A549 (cell line): ENCODE results near the gene ERAL1. TPM values are rescaled to one million over a fixed set of nuclear protein-coding genes. Genes with fewer than 3 reads are reported as not detected.

Experiments
- ATAC-seq, 2 experiments: fragments of 200-7000 bp in 1 of 2; fragments of >200 bp in 1 of 2; cut with Nextera tagmentation in 1 of 2; cut with Tn5 transposase in 1 of 2; 3 replicates each; pipeline versions ENCODE4 v1.8.0 to v1.9.1; 2018 to 2020; ENCODE audit warnings: mild to moderate bottlenecking in 1 of 2, moderate library complexity in 1 of 2
- CTCF ChIA-PET: fragments of 300-600 bp; sonication (Branson Sonifier 250); formaldehyde crosslinking; extraction: SDS; loops from one replicate; lab custom pipeline; 2021; ENCODE audit warnings: antibody characterized with exemption, inconsistent platforms; lab: Yijun Ruan, JAX
- POLR2A ChIA-PET: fragments of 350-600 bp; formaldehyde crosslinking; extraction: SDS; loops from one replicate; lab custom pipeline; 2021; ENCODE audit warnings: antibody characterized with exemption, inconsistent platforms; lab: Yijun Ruan, JAX
- DNase-seq, 2 experiments: peaks; one replicate each; pipeline versions ENCODE4 v3.0.0 to v3.0.0-alpha.2; 2011 to 2016; ENCODE audit warnings: low read depth in 1 of 2, low spot score in 1 of 2
- FAIRE-seq: peaks from 2 replicates; lab custom pipeline; 2011; peaks lifted over from hg19 to GRCh38; lab: Jason Lieb, UNC
- H3K27ac ChIP-seq, 2 experiments: fragments of >200 bp; sonication (Bioruptor Twin); formaldehyde crosslinking; 3 replicates each; pipeline ENCODE4 v1.5.1; 2016 to 2017
- H3K4me1 ChIP-seq: fragments of >200 bp; sonication (Bioruptor Twin); formaldehyde crosslinking; 3 replicates; pipeline ENCODE4 v1.6.1; 2016
- H3K4me2 ChIP-seq: fragments of >200 bp; sonication (Bioruptor Twin); formaldehyde crosslinking; 3 replicates; pipeline ENCODE4 v1.6.1; 2016
- H3K4me3 ChIP-seq: fragments of >200 bp; sonication (Bioruptor Twin); formaldehyde crosslinking; 3 replicates; pipeline ENCODE4 v1.5.1; 2016
- H3K9me3 ChIP-seq: fragments of >200 bp; sonication (Bioruptor Twin); formaldehyde crosslinking; 3 replicates; pipeline ENCODE4 v1.6.1; 2016
- BHLHE40 ChIP-seq: IDR thresholded peaks from 2 replicates; pipeline ENCODE4 v1.6.1; 2012; ENCODE audit warnings: low read depth, low read length, inconsistent platforms
- CEBPB ChIP-seq, 2 experiments: fragments of >200 bp in 1 of 2; sonication (Bioruptor Twin) in 1 of 2; formaldehyde crosslinking in 1 of 2; IDR thresholded peaks; 2 replicates each; pipeline ENCODE4 v1.6.1; 2012 to 2016
- E2F6 ChIP-seq: IDR thresholded peaks from 2 replicates; pipeline ENCODE4 v1.6.1; 2012; ENCODE audit warnings: low read depth, borderline replicate concordance
- EHF ChIP-seq: fragments of 250-450 bp; sonication (Bioruptor Pico); IDR thresholded peaks from 2 replicates; pipeline ENCODE4 v1.5.0; 2020; ENCODE audit warnings: mild to moderate bottlenecking
- EHMT2 ChIP-seq: fragments of 200-600 bp; sonication (generic); IDR thresholded peaks from 2 replicates; pipeline ENCODE4 v1.6.1; 2016; ENCODE audit warnings: antibody characterized with exemption, low read depth, mild to moderate bottlenecking, moderate library complexity
- ESRRA ChIP-seq: fragments of 150-350 bp; IDR thresholded peaks from 2 replicates; pipeline ENCODE4 v1.6.1; 2014; ENCODE audit warnings: mild to moderate bottlenecking, low read length, borderline replicate concordance
- FOSL2 ChIP-seq, 2 experiments: fragments of 450-650 bp in 1 of 2; fragments of >200 bp in 1 of 2; sonication (Bioruptor Twin) in 1 of 2; formaldehyde crosslinking; IDR thresholded peaks; 2 replicates each; pipeline versions ENCODE4 v1.5.0 to v1.6.1; 2016 to 2020; ENCODE audit warnings: mild to moderate bottlenecking in 1 of 2, moderate library complexity in 1 of 2
- HEYL ChIP-seq: fragments of 250-450 bp; sonication (Bioruptor Pico); IDR thresholded peaks from 2 replicates; pipeline ENCODE4 v1.8.0; 2021; ENCODE audit warnings: mild to moderate bottlenecking, moderate library complexity
- HMGXB4 ChIP-seq: fragments of 250-450 bp; sonication (Bioruptor Pico); IDR thresholded peaks from 2 replicates; pipeline ENCODE4 v1.5.0; 2021; ENCODE audit warnings: mild to moderate bottlenecking, moderate library complexity, borderline replicate concordance
- HOXA7 ChIP-seq: fragments of 250-450 bp; sonication (Bioruptor Pico); IDR thresholded peaks from 2 replicates; pipeline ENCODE4 v1.5.0; 2020; ENCODE audit warnings: mild to moderate bottlenecking, moderate library complexity
- JUN ChIP-seq, 2 experiments: fragments of >200 bp; sonication (Bioruptor Twin); formaldehyde crosslinking; IDR thresholded peaks; 2 replicates in 1 of 2; 3 replicates in 1 of 2; pipeline ENCODE4 v1.6.1; 2016 to 2017
- JUNB ChIP-seq: fragments of >200 bp; sonication (Bioruptor Twin); formaldehyde crosslinking; IDR thresholded peaks from 2 replicates; pipeline ENCODE4 v1.6.1; 2016
- KDM5A ChIP-seq: fragments of 200-600 bp; sonication (generic); IDR thresholded peaks from 2 replicates; pipeline ENCODE4 v1.6.1; 2016; ENCODE audit warnings: antibody characterized with exemption, mild to moderate bottlenecking
- MAFK ChIP-seq: fragments of 450-650 bp; IDR thresholded peaks from 2 replicates; pipeline ENCODE4 v1.6.1; 2014; ENCODE audit not compliant: partially characterized antibody
- MYC ChIP-seq: IDR thresholded peaks from 2 replicates; pipeline ENCODE4 v1.6.1; 2012; ENCODE audit warnings: mild to moderate bottlenecking, inconsistent platforms, low read length, improper control_type of control experiment, borderline replicate concordance
- NFE2L2 ChIP-seq: fragments of 150-350 bp; conservative IDR thresholded peaks from 2 replicates; pipeline ENCODE4 v1.6.1; 2014; ENCODE audit warnings: low read length
- NPAS2 ChIP-seq: fragments of 250-450 bp; sonication (Bioruptor Pico); IDR thresholded peaks from 2 replicates; pipeline ENCODE4 v1.8.0; 2022; ENCODE audit warnings: mild to moderate bottlenecking, moderate library complexity, borderline replicate concordance
- NR3C1 ChIP-seq: fragments of >200 bp; sonication (Bioruptor Twin); formaldehyde crosslinking; IDR thresholded peaks from 3 replicates; pipeline ENCODE4 v1.6.1; 2017
- POLR2AphosphoS2 ChIP-seq: conservative IDR thresholded peaks from 2 replicates; pipeline ENCODE4 v1.6.1; 2012; ENCODE audit warnings: low read length, improper control_type of control experiment, inconsistent platforms
- RAD21 ChIP-seq, 2 experiments: fragments of >200 bp in 1 of 2; sonication (Bioruptor Twin) in 1 of 2; formaldehyde crosslinking in 1 of 2; IDR thresholded peaks in 1 of 2; conservative IDR thresholded peaks in 1 of 2; 2 replicates in 1 of 2; 3 replicates in 1 of 2; pipeline ENCODE4 v1.6.1; 2012 to 2018; ENCODE audit warnings: inconsistent platforms in 1 of 2
- RCOR1 ChIP-seq: fragments of 150-350 bp; IDR thresholded peaks from 2 replicates; pipeline ENCODE4 v1.6.1; 2014; ENCODE audit warnings: antibody characterized with exemption, low read length, low read depth
- TP53 ChIP-seq: fragments of 250-450 bp; sonication (Bioruptor Pico); IDR thresholded peaks from 2 replicates; pipeline ENCODE4 v1.5.0; 2021; ENCODE audit warnings: mild to moderate bottlenecking, moderate library complexity
- USF2 ChIP-seq: fragments of 450-650 bp; IDR thresholded peaks from 2 replicates; pipeline ENCODE4 v1.6.1; 2014; ENCODE audit warnings: antibody characterized with exemption
- ZC3H11A ChIP-seq: fragments of 450-650 bp; IDR thresholded peaks from 2 replicates; pipeline ENCODE4 v1.6.1; 2014; ENCODE audit warnings: antibody characterized with exemption, mild to moderate bottlenecking
- ZNF302 ChIP-seq: fragments of 250-450 bp; sonication (Bioruptor Pico); IDR thresholded peaks from 2 replicates; pipeline ENCODE4 v1.9.0; 2021; ENCODE audit warnings: inconsistent platforms, mild to moderate bottlenecking, moderate library complexity
- WGBS: methylation state at CpG from one replicate; pipeline ENCODE4 v1.1.6; 2017; ENCODE audit errors: missing lambda C conversion rate; 5-methylcytosine and 5-hydroxymethylcytosine counted together
- polyA plus RNA-seq, 4 experiments: library from polyadenylated mRNA; depleted of rRNA in 3 of 4; stranded (reverse); fragments of >200 nt; fragmentation: RNase III in 1 of 4; extraction: RNeasy Plus Mini Kit Qiagen cat#74134 plus additional on column Dnase treatment in 1 of 4; gene quantifications; 2 replicates in 3 of 4; 3 replicates in 1 of 4; pipeline ENCODE4 v1.2.3, GENCODE V29; 2011 to 2017

The ERAL1 gene
- polyA plus RNA-seq, 2 of the 4 experiments (the other 2 are of a cell fraction), result 78.9 to 88.3 TPM

GRCh38 chr17:28897769-28898526, 43.1 kb downstream of the ERAL1 start:
- TF ChIP-seq ESRRA, result no peak
- TF ChIP-seq JUN (IDR thresholded peaks at IDR 0.05), result 0 out of 5 replicates have a peak, but pooled peaks of 1 of the 2 experiments have one; percentile 58
- no peak for FAIRE-seq
- Histone ChIP-seq H3K4me3 (peak overlapping the region; percentile 70), H3K27ac (peak overlapping the region; percentile 87 to 97), H3K4me1 (peaks cover 23% of the 10 kb centered on the region), H3K4me2 (peak overlapping the region; percentile 84), H3K9me3 (no peaks in the 10 kb centered on the region)
- DNase-seq, result no peak
- POLR2A ChIA-PET, result interaction anchor here (0.6 to 2.0 kb wide), 4 partner anchors 54 to 171 kb away, joined by 3 to 5 read pairs (median 3); partner anchors contain the start of gene PHF12
- CTCF ChIA-PET, result interaction anchor here (0.6 to 34.7 kb wide), 22 partner anchors 11 to 214 kb away, joined by 3 to 685 read pairs (median 5); partner anchors contain the start of genes NEK8 and TLCD1
- 17% methylated on average over 22 of the region's 23 CpGs for WGBS
- peak; percentile 31 to 32 for ATAC-seq

- no peak for FAIRE-seq
- no peak for DNase-seq
- Histone ChIP-seq H3K27ac (peak overlapping the region in 1 of 2 experiments; percentile 97; a peak in 3 of 6 replicates), H3K4me3 (no peak overlapping the region), H3K9me3 (no peaks in the 10 kb centered on the region), H3K4me1 (peaks cover 23% of the 10 kb centered on the region), H3K4me2 (peak overlapping the region; percentile 84)
- CTCF ChIA-PET, result interaction anchor here (1.1 to 34.7 kb wide), 18 partner anchors 12 to 213 kb away, joined by 3 to 685 read pairs (median 6); partner anchors contain the start of genes NEK8 and TLCD1
- WGBS, result 82% methylated on average over 12 of the region's 12 CpGs
- no peak for ATAC-seq
- no peak for TF ChIP-seq KDM5A
- no peak for TF ChIP-seq TP53 (CRISPR knock-in tag)
- no peak for TF ChIP-seq HOXA7 (CRISPR knock-in tag)
- TF ChIP-seq ZC3H11A, result no peak
- no peak for TF ChIP-seq HMGXB4
- TF ChIP-seq NPAS2 (CRISPR knock-in tag), result no peak
- no peak for TF ChIP-seq RAD21 (conservative IDR thresholded peaks at IDR 0.05 in 1 of 2, IDR thresholded peaks at IDR 0.05 in 1 of 2)
- TF ChIP-seq POLR2AphosphoS2, result no peak
- no peak for TF ChIP-seq E2F6
- TF ChIP-seq EHF (CRISPR knock-in tag), result no peak
- no peak for TF ChIP-seq USF2
- POLR2A ChIA-PET, result interaction anchor here (0.7 to 1.0 kb wide), 2 partner anchors 146 to 172 kb away, joined by 3 read pairs; no protein-coding TSS in a partner anchor
Measured at GRCh38 chr17:28898527-28898955, 43.7 kb downstream of the ERAL1 start.

DNA sequence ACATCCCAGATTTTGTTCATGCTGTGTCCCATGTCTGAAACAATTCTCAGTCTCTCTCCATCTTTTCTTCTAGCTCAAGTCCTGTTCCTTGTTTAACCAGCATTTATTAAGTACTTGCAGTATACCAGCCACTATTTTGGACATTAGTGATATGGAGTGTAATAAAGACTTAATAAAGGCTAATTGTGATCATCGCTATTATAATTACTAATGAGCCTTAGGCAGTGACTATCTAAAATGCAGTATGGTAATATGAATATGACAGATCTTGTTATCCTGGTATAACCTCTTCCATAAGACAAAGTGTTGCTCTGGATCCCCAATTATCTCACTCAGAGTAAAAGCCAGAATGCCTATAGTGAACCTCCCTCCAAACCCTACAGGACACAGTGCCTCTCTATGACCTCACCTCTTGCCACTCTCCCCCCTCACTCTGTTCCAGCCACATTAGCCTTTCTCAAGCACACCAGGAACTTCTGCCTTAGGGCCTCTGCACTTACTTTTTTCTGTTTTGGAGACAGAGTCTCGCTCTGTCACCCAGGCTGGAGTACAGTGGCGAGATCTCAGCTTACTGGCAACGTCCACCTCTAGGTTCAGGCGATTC, 44.5 kb downstream of the ERAL1 start:
- no peak overlapping the region for H3K4me3 ChIP-seq
- TF ChIP-seq MYC (no peak), EHMT2 (no peak), BHLHE40 (no peak), FOSL2 (IDR thresholded peaks at IDR 0.05) (no peak), FOSL2 (CRISPR knock-in tag; IDR thresholded peaks at IDR 0.05) (no peak), JUN (IDR thresholded peaks at IDR 0.05) (no peak), HEYL (no peak), TP53 (CRISPR knock-in tag) (no peak), E2F6 (no peak), MAFK (no peak), NFE2L2 (no peak), ESRRA (no peak), NPAS2 (CRISPR knock-in tag) (no peak), RCOR1 (no peak), JUNB (no peak), NR3C1 (no peak), CEBPB (IDR thresholded peaks at IDR 0.05) (no peak), RAD21 (conservative IDR thresholded peaks at IDR 0.05 in 1 of 2, IDR thresholded peaks at IDR 0.05 in 1 of 2) (no peak), ZNF302 (CRISPR knock-in tag) (no peak)
- H3K4me2 ChIP-seq, result no peak overlapping the region
- FAIRE-seq (no peak), DNase-seq (no peak), ATAC-seq (no peak)
- ChIA-PET POLR2A (no interaction called here), CTCF (interaction anchor here (0.6 to 34.7 kb wide), 9 partner anchors 20 to 172 kb away, joined by 3 to 685 read pairs (median 20); partner anchors contain the start of genes NEK8 and TLCD1)
- H3K9me3 ChIP-seq, result no peaks in the 10 kb centered on the region
- H3K4me1 ChIP-seq, result peaks cover 23% of the 10 kb centered on the region
- 91% methylated on average over 5 of the region's 5 CpGs for WGBS
- no peak overlapping the region for H3K27ac ChIP-seq
